Neuron (in vitro differentiated cells): Measurements from ENCODE around the gene FARP2.
"Not testable (repeated sequence)": the region's sequence is repeated elsewhere in the genome, so short reads cannot be mapped to it uniquely, and the experiment has no call there.

Experiments
- H2AFZ ChIP-seq: one replicate; pipeline ENCODE4 v1.6.1; 2013; ENCODE audit warnings: low read depth, mild to moderate bottlenecking, inconsistent platforms, low read length, moderate library complexity
- H3K27me3 ChIP-seq: one replicate; pipeline ENCODE4 v1.6.1; 2013; ENCODE audit warnings: low read length; ENCODE audit not compliant: insufficient read depth
- H3K36me3 ChIP-seq: one replicate; pipeline ENCODE4 v1.6.1; 2013; ENCODE audit warnings: low read length; ENCODE audit not compliant: insufficient read depth
- H3K4me1 ChIP-seq: one replicate; pipeline ENCODE4 v1.6.1; 2013; ENCODE audit warnings: low read length; ENCODE audit not compliant: insufficient read depth
- H3K4me3 ChIP-seq: 2 replicates; pipeline ENCODE4 v1.5.1; 2013; ENCODE audit warnings: mild to moderate bottlenecking, low read length, moderate library complexity
- H3K9me3 ChIP-seq: one replicate; pipeline ENCODE4 v1.6.1; 2013; ENCODE audit warnings: low read length

FARP2 gene

GRCh38 chr2:241363426-241363825 lies 7.3 kb downstream of the FARP2 start:
- Histone ChIP-seq H3K4me1 (no peaks in the 10 kb centered on the region), H3K9me3 (peaks cover 3% of the 10 kb centered on the region), H2AFZ (no peak overlapping the region), H3K27me3 (no peaks in the 10 kb centered on the region), H3K4me3 (no peak overlapping the region), H3K36me3 (no peaks in the 10 kb centered on the region)

DNA sequence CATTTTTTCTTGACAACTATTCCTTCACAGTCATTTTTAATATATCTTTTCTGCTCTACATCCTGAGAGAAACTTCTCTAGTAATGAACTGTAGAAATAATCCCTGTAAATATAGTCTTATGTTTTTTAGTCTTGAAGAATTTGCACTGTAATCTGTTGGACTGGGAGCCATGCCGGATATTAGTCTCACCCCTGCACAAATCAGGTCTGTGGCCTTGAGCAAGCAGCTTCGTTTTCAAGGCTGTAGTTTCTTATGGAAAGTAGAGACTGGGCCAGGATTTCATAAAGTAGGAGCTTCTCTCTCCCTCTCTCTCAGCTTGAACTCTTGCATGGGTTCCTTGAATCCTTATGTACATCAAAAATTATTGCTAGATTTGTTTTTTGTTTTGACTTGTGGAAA lies 8.7 kb downstream of the FARP2 start:
- Histone ChIP-seq H3K9me3 (peaks cover 3% of the 10 kb centered on the region), H3K4me3 (no peak overlapping the region), H3K27me3 (no peaks in the 10 kb centered on the region), H3K4me1 (no peaks in the 10 kb centered on the region), H3K36me3 (no peaks in the 10 kb centered on the region), H2AFZ (no peak overlapping the region)

- Histone ChIP-seq H3K4me3 (no peak overlapping the region), H3K36me3 (no peaks in the 10 kb centered on the region)
Measured at GRCh38 chr2:241366678-241367077, 10.6 kb downstream of the FARP2 start.

DNA sequence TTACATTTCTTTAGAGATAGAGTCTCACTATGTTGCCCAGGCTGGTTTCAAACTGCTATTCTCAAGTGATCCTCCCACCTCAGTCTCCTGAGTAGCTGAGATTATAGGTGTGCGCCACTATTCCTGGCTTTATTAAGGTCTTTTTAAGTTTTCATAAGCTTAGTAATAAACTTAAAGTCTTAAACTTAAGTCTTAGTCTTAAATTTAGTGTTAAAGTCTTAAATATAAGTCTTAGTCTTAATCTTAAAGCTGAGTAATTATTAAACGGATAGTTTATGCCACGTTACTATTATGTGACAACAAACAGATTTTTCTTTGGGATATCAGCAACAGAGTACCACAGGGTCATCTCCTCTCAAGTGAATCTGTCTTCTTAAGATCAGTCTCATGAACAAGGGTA lies 12.6 kb downstream of the FARP2 start:
- Histone ChIP-seq H2AFZ (no peak overlapping the region), H3K4me3 (no peak overlapping the region), H3K4me1 (no peaks in the 10 kb centered on the region), H3K9me3 (peaks cover 3% of the 10 kb centered on the region), H3K27me3 (no peaks in the 10 kb centered on the region), H3K36me3 (no peaks in the 10 kb centered on the region)

More at GRCh38 chr2:241366678-241367077, 10.6 kb downstream of the FARP2 start:
- no peak overlapping the region for H2AFZ ChIP-seq
- H3K9me3 ChIP-seq = peaks cover 3% of the 10 kb centered on the region
- no peaks in the 10 kb centered on the region for H3K27me3 ChIP-seq
- H3K4me1 ChIP-seq = no peaks in the 10 kb centered on the region

- no peaks in the 10 kb centered on the region for H3K9me3 ChIP-seq
- peaks cover 8% of the 10 kb centered on the region for H3K36me3 ChIP-seq
- no peak overlapping the region for H2AFZ ChIP-seq
- H3K4me3 ChIP-seq = no peak overlapping the region
- no peaks in the 10 kb centered on the region for H3K27me3 ChIP-seq
- H3K4me1 ChIP-seq = no peaks in the 10 kb centered on the region
Measured at GRCh38 chr2:241372361-241372992, 16.4 kb downstream of the FARP2 start.

GRCh38 chr2:241373446-241373845 lies 17.4 kb downstream of the FARP2 start:
- Histone ChIP-seq H3K27me3 (no peaks in the 10 kb centered on the region), H3K9me3 (no peaks in the 10 kb centered on the region), H3K36me3 (peaks cover 8% of the 10 kb centered on the region), H3K4me3 (no peak overlapping the region), H2AFZ (no peak overlapping the region), H3K4me1 (no peaks in the 10 kb centered on the region)

DNA sequence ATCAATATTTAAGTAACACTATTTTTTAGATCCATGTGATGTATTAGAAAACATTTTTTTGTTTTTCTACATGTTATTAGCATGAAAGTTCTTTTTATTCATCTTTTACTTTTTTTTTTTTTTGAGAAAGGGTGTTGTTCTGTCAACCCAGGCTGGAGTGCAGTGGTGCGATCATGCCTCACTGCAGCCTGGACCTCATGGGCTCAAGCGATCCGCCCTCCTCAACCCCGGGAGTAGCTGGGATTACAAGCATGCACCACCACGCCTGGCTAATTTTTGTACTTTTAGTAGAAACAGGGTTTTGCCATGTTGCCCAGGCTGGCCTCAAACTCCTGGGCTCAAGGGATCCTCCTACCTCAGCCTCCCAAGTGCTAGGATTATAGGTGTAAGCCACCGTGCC lies 17.8 kb downstream of the FARP2 start:
- not testable (repeated sequence) for H3K4me1 ChIP-seq, H3K9me3 ChIP-seq, H3K27me3 ChIP-seq, H2AFZ ChIP-seq, H3K4me3 ChIP-seq, H3K36me3 ChIP-seq

GRCh38 chr2:241375300-241375699 lies 19.2 kb downstream of the FARP2 start:
- H3K4me3 ChIP-seq = no peak overlapping the region

DNA sequence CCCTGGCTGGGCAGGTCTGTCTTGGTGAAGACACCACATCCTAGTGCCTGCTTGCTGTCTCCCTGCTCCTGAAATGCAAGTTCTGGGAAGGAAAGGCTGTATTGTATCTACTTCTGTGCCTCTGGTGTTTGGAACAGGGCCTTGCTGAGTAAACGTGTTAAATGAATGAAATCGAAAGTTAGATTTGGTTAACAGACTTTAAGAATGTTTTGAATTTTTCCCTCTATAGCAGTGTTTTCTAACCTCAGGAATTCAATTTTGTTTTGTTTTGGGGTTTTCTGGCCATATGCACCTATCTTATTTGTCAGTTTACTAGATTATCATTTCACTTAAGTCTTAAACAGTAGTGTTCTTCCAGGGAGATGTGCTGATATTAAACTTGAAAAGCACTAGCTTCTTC lies 20.7 kb downstream of the FARP2 start:
- peaks cover 8% of the 10 kb centered on the region for H3K36me3 ChIP-seq
- H3K4me1 ChIP-seq = peaks cover 9% of the 10 kb centered on the region
- no peak overlapping the region for H3K4me3 ChIP-seq
- H2AFZ ChIP-seq = no peak overlapping the region
- no peaks in the 10 kb centered on the region for H3K27me3 ChIP-seq
- H3K9me3 ChIP-seq = no peaks in the 10 kb centered on the region

More at GRCh38 chr2:241375300-241375699, 19.2 kb downstream of the FARP2 start:
- no peaks in the 10 kb centered on the region for H3K27me3 ChIP-seq
- peaks cover 8% of the 10 kb centered on the region for H3K36me3 ChIP-seq
- no peak overlapping the region for H2AFZ ChIP-seq
- peaks cover 9% of the 10 kb centered on the region for H3K4me1 ChIP-seq
- H3K9me3 ChIP-seq = no peaks in the 10 kb centered on the region

DNA sequence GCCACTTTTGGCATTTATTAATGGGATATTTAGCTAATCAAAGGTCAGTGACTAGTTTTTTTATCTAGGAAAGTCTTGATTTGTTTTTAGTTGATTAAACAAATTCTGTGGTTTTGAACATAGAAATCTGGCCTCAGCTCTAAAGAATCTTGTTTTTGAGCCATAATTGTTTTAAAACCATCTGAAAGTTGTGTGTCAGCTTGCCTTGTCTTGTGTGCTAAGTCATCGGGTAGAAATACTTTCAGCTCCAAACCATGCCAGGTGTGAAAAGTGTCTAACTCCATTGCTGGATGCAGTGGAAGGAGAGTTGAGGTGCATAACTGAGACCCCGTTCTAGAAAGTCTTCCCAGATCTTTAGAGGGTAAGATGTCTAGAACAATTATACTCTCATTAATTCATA lies 22.7 kb downstream of the FARP2 start:
- H2AFZ ChIP-seq = no peak overlapping the region
- no peaks in the 10 kb centered on the region for H3K27me3 ChIP-seq
- peaks cover 2% of the 10 kb centered on the region for H3K9me3 ChIP-seq
- peaks cover 19% of the 10 kb centered on the region for H3K36me3 ChIP-seq
- no peak overlapping the region for H3K4me3 ChIP-seq
- peaks cover 9% of the 10 kb centered on the region for H3K4me1 ChIP-seq

DNA sequence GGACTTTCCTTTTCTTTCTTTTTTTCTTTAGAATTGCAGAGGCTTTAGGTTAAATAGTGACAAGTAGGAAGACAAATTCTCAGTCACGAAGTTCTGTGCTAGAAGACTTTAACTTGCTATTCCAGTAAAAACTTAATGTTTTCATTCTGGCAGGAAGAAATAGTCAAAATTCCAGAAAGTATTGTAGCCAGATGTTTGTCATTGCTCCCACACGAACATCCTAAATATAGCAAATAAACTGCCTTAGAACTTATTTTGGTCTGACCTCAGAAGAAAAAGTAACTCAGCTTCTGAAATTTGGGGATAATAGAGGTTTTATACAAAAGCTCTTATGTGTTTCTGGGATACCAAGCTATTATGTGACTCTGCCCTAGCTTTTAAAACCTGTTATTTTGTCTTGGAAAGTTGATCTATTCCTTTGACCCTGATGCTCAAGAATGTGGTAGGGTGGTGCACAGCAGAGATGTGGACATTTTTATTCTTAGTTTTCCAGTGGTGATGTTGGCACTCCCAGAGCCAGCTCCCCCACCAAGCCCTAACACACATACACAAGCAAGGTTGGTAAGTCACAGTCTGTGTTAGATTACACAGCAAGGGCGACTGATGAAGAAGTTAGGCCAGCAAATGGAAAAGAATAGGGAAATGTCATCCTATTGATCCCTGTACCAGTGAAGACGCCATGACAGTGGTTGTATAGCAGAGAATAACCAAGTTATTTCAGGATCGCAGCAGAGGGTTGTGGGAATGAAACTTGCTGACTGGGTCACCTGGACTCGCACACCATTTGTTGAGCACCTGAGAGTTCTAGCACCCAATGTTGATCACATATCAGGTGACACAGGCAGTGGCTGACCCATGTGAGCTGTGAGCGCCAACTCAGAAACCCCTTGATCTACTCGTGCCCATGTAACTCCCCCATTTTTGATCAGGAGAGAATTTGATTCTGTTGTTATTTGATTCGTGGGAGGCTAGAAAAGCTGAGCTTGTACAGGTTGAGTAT lies 23.7 kb downstream of the FARP2 start:
- H3K36me3 ChIP-seq = peaks cover 16% of the 10 kb centered on the region
- no peak overlapping the region for H3K4me3 ChIP-seq
- H3K9me3 ChIP-seq = peaks cover 2% of the 10 kb centered on the region
- H2AFZ ChIP-seq = no peak overlapping the region
- no peaks in the 10 kb centered on the region for H3K27me3 ChIP-seq
- peaks cover 9% of the 10 kb centered on the region for H3K4me1 ChIP-seq

GRCh38 chr2:241381872-241382271 lies 25.8 kb downstream of the FARP2 start:
- Histone ChIP-seq H3K27me3 (no peaks in the 10 kb centered on the region), H3K4me3 (no peak overlapping the region), H3K4me1 (peaks cover 9% of the 10 kb centered on the region), H3K9me3 (peaks cover 2% of the 10 kb centered on the region), H2AFZ (no peak overlapping the region), H3K36me3 (peaks cover 12% of the 10 kb centered on the region)

DNA sequence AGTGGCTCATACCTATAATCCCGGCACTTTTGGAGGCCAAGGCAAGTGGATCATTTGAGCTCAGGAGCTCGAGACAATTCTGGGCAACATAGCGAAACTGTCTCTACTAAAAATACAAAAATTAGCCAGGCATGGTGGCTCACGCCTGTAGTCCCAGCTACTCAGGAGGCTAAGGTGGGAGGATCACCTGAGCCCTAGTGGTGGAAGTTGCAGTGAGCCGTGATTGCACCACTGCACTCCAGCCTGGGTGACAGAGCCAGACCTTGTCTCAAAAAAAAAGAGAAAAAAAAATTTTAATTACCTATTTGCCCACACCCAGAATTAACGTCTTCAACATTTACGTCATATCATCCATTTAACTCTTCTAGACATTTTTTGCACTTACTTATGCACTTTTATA lies 29.4 kb downstream of the FARP2 start:
- peaks cover 16% of the 10 kb centered on the region for H3K36me3 ChIP-seq
- H3K4me3 ChIP-seq, H3K4me1 ChIP-seq, H3K9me3 ChIP-seq, H2AFZ ChIP-seq, H3K27me3 ChIP-seq: not testable (repeated sequence)
